Small intestine (tissue), 7 donors: ENCODE data around the gene MEP1A. TPM values are rescaled to one million over a fixed set of nuclear protein-coding genes. Genes with fewer than 3 reads are reported as not detected.
"Not testable (repeated sequence)": the region's sequence is repeated elsewhere in the genome, so short reads cannot be mapped to it uniquely, and the experiment has no call there.

Experiments used
- DNase-seq, 2 donors: peaks; one replicate each; pipeline versions ENCODE4 v3.0.0 to v3.0.0-alpha.2; 2013
- FAIRE-seq: peaks from 2 replicates; lab custom pipeline; 2012; peaks lifted over from hg19 to GRCh38; lab: Jason Lieb, UNC
- H3K27ac ChIP-seq, 3 donors: one replicate each; pipeline ENCODE4 v1.5.1; 2013; ENCODE audit warnings: low read length in 2 of 3, mild to moderate bottlenecking in 2 of 3, control low read depth in 1 of 3, inconsistent platforms in 1 of 3, low read depth in 1 of 3, moderate library complexity in 1 of 3
- H3K27me3 ChIP-seq, 3 donors: one replicate each; pipeline ENCODE4 v1.6.1; 2013; ENCODE audit warnings: low read length in 3 of 3, inconsistent platforms in 1 of 3; ENCODE audit not compliant: control insufficient read depth in 3 of 3, insufficient read depth in 3 of 3
- H3K36me3 ChIP-seq, 3 donors: one replicate each; pipeline ENCODE4 v1.6.1; 2013; ENCODE audit warnings: low read length in 3 of 3, inconsistent platforms in 1 of 3, low read depth in 1 of 3, mild to moderate bottlenecking in 1 of 3, moderate library complexity in 1 of 3; ENCODE audit not compliant: control insufficient read depth in 3 of 3, insufficient read depth in 2 of 3
- H3K4me1 ChIP-seq, 3 donors: one replicate each; pipeline ENCODE4 v1.6.1; 2013; ENCODE audit warnings: low read length in 2 of 3, inconsistent platforms in 1 of 3, low read depth in 1 of 3, mild to moderate bottlenecking in 1 of 3, moderate library complexity in 1 of 3; ENCODE audit not compliant: control insufficient read depth in 3 of 3, insufficient read depth in 2 of 3
- H3K4me3 ChIP-seq, 3 donors: one replicate each; pipeline ENCODE4 v1.5.1; 2013; ENCODE audit warnings: low read length in 3 of 3, control low read depth in 1 of 3, inconsistent platforms in 1 of 3, low read depth in 1 of 3, mild to moderate bottlenecking in 1 of 3, moderate library complexity in 1 of 3
- H3K9me3 ChIP-seq, 2 donors: one replicate each; pipeline ENCODE4 v1.6.1; 2013; ENCODE audit warnings: low read depth in 1 of 2, low read length in 1 of 2; ENCODE audit not compliant: control insufficient read depth in 2 of 2, insufficient read depth in 1 of 2
- WGBS, 3 donors: extraction: QIAGEN DNeasy Blood & Tissue Kit; methylation state at CpG; one replicate each; pipeline ENCODE4 v1.1.7; 2013; 5-methylcytosine and 5-hydroxymethylcytosine counted together
- polyA plus RNA-seq, 4 donors: library from polyadenylated mRNA; stranded (reverse) in 3 of 4; unstranded in 1 of 4; fragments of 200-250 nt in 3 of 4; fragments of 120-200 nt in 1 of 4; gene quantifications; one replicate each; pipeline versions ENCODE4 v1.2.1 to v1.2.3, GENCODE V29; 2013
- donor health status: healthy with polysubstance abuse.
- donor health status: control.
- donor health status: control.
- donor health status: Bipolar disorder and iron deficiency.
- donor health status: healthy.

MEP1A gene
- polyA plus RNA-seq, 4 donors, result 73.9 to 739 (median 160) TPM

DNA sequence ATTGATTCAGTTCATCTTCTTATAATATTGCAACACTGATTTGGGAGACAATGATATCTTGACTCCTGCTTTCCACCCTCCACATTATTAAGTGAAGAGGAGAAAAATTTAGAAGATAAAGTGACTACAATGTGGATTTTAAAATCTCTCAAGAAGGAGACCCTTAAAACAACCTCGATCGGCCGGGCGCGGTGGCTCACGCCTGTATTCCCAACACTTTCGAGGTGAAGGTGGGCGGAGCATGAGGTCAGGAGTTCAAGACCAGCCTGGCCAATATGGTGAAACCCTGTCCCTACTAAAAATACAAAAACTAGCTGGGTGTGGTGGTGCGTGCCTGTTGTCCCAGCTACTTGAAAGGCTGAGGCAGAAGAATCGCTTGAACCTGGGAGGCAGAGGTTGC, 28.9 kb upstream of the MEP1A start:
- DNase-seq, H3K4me1 ChIP-seq, H3K9me3 ChIP-seq, H3K4me3 ChIP-seq, H3K27me3 ChIP-seq, H3K36me3 ChIP-seq, FAIRE-seq, H3K27ac ChIP-seq: not testable (repeated sequence)
- 78 to 91% (median 89%) methylated on average over 10 of the region's 10 CpGs for WGBS, 3 donors

DNA sequence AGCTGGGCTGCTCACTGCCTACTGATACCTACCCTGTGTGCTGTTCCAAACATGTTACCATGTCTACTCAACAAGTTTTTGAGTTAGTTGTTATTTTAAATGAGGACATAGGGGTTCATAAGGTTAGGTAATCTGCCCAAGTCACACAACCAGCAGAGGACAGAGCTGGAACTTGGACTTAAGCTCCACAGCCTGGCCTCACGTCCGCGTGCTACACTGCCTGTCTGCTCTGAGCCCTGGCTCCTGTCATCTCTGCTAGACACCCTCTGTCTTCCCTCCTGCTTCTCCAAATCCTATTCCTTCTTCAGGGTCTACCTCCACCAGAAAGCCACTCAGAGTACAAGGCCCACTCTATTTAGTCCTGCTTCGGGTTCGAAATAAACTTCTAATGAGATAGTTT, 28.2 kb upstream of the MEP1A start:
- FAIRE-seq, result no peak
- Histone ChIP-seq H3K4me3 (no peak overlapping the region), H3K27me3 (no peaks in the 10 kb centered on the region), H3K4me1 (peaks cover 0 to 3% (median 0%) of the 10 kb centered on the region in 3 donors), H3K9me3 (no peaks in the 10 kb centered on the region), H3K27ac (no peak overlapping the region), H3K36me3 (no peaks in the 10 kb centered on the region)
- no peak for DNase-seq
- WGBS, 3 donors, result 92 to 93% (median 93%) methylated on average over 5 of the region's 5 CpGs

DNA sequence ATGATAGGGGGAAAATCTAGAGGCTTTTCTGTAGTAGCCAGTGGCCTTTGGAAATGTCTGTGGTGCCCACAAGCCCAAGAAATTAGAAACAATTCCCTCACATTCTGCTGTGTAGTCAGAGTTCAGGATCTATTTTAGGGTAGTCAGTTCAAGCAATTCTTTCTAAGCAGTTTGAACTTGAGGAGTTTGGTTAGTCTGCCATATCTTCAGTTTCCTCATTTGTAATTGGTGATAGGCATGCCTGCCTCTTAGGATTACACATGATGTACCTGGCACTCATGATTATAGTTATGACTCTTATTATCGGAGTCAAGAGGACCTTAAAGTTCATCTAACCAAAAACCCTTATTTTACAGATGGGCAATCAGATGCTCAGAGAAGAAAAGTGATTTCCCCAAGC, 21.2 kb upstream of the MEP1A start:
- Histone ChIP-seq H3K27me3 (no peaks in the 10 kb centered on the region), H3K9me3 (no peaks in the 10 kb centered on the region), H3K27ac (peak overlapping the region in 1 of 3 donors; percentile 58), H3K4me3 (no peak overlapping the region), H3K36me3 (no peaks in the 10 kb centered on the region), H3K4me1 (peaks cover 0 to 7% (median 0%) of the 10 kb centered on the region in 3 donors)
- DNase-seq (no peak), FAIRE-seq (no peak)
- WGBS, 3 donors, result 86 to 92% (median 92%) methylated on average over 1 of the region's 1 CpG

DNA sequence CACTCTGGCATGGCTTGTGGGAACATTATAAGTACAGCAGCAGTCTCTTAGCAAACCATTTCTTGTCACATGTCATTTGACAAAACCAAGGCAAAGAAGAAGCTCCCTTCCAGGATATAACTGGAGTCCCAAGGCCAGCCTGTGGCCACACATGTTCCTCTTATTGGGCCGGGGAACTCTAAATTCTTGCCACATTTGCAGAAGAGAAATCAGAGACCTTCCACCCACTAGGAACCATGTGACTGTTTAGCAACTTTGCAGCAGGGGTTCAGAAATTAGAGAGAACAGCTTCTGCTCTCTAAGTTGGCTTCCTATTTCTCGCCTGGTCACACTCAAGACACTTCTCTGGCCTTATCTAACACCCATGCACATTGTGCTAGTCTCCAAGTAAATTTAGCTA, 20.4 kb upstream of the MEP1A start:
- H3K4me3 ChIP-seq, result no peak overlapping the region
- no peaks in the 10 kb centered on the region for H3K27me3 ChIP-seq
- FAIRE-seq, result no peak
- no peaks in the 10 kb centered on the region for H3K36me3 ChIP-seq
- 71 to 85% (median 73%) methylated on average over 2 of the region's 2 CpGs for WGBS, 3 donors
- no peak for DNase-seq
- H3K4me1 ChIP-seq, result peaks cover 0 to 7% (median 0%) of the 10 kb centered on the region in 3 donors
- no peaks in the 10 kb centered on the region for H3K9me3 ChIP-seq
- H3K27ac ChIP-seq, result peak overlapping the region in 1 of 3 donors; percentile 31

DNA sequence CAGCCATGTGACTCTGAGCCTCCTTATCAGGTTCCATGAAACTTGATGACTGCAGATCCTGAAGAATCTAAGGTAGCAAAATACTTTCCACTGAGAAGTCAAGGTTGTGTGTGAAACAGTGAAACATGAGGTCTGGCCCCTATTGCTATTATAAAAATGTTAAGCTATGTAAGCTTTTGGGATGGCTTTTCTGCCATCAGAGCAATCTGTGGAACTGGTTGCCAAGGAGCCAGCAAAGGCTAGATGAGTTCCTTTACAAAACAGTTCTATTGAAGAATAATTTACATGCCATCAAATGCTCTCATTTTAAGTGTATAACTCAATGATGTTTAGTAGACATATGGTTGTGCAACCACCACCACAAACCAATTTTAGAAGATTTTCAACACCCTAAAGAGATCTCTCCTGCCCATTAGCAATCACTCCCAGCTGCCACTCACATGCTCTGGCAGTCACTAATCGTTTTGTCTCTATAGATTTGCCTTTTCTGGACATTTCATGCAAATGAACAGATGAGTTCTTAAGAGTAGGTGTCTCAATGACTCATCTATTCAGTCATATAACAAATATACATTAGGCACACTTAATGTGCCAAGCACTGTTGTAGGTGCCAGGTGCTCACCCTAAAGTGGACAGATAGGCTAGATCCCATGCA, 19.9 kb upstream of the MEP1A start:
- Histone ChIP-seq H3K4me3 (no peak overlapping the region), H3K4me1 (peaks cover 0 to 7% (median 0%) of the 10 kb centered on the region in 3 donors), H3K27ac (peak overlapping the region in 1 of 3 donors; percentile 31), H3K9me3 (no peaks in the 10 kb centered on the region), H3K36me3 (no peaks in the 10 kb centered on the region), H3K27me3 (no peaks in the 10 kb centered on the region)
- no peak for FAIRE-seq
- DNase-seq, result no peak
- 53 to 70% (median 63%) methylated on average over 1 of the region's 1 CpG for WGBS, 3 donors

DNA sequence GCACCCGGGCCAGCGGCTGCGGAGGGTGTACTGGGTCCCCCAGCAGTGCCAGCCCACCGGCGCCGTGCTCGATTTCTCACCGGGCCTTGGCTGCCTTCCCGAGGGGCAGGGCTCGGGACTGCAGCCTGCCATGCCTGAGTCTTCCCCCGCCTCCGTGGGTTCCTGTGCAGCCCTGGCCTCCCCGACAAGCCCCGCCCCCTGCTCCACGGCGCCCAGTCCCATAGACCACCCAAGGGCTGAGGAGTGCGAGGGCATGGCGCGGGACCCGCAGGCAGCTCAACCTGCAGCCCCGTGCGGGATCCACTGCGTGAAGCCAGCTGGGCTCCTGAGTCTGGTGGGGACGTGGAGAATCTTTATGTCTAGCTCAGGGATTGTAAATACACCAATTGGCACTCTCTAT, 18.5 kb upstream of the MEP1A start:
- FAIRE-seq, result not testable (repeated sequence)

DNA sequence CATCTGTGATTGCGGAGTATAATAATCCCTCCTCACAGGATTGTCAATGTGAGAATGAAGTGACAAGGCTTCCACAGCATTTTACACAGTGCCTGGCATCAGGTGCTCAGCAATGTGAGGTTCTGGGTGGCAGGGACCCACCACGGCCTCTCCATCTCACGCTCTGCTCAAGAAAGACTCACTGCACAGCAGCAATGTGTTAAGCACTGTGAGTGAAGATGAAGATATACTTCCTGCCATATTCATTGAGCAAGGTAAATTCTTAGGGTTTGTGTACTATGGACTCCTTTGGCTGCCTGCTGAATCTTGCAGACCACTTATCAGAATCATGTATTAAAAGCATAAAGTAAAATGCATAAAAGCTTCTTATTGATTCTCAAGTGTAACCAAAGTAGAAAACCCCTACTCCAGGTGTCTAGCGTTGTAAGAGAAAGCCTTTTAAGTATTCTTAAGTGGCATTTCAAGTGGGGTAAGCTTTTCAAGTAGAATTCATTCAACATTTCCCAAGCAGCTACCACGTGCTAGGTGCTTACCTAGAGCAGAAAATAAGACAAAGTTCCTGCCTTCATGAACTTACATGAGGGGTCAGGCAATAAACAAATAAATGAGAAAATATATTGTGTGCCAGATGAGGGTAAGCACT, 17.0 kb upstream of the MEP1A start:
- FAIRE-seq (no peak), DNase-seq (no peak)
- Histone ChIP-seq H3K9me3 (no peaks in the 10 kb centered on the region), H3K27me3 (no peaks in the 10 kb centered on the region), H3K36me3 (no peaks in the 10 kb centered on the region), H3K4me1 (peaks cover 0 to 6% (median 0%) of the 10 kb centered on the region in 3 donors), H3K4me3 (no peak overlapping the region), H3K27ac (no peak overlapping the region)
- 85 to 91% (median 86%) methylated on average over 5 of the region's 5 CpGs for WGBS, 3 donors

More for the DNA sequence above, 18.5 kb upstream of the MEP1A start:
- not testable (repeated sequence) for DNase-seq, H3K4me3 ChIP-seq, H3K9me3 ChIP-seq, H3K4me1 ChIP-seq, H3K27me3 ChIP-seq, H3K27ac ChIP-seq, H3K36me3 ChIP-seq
- WGBS, 3 donors, result 92 to 98% (median 97%) methylated on average over 19 to 24 of the region's 24 CpGs

DNA sequence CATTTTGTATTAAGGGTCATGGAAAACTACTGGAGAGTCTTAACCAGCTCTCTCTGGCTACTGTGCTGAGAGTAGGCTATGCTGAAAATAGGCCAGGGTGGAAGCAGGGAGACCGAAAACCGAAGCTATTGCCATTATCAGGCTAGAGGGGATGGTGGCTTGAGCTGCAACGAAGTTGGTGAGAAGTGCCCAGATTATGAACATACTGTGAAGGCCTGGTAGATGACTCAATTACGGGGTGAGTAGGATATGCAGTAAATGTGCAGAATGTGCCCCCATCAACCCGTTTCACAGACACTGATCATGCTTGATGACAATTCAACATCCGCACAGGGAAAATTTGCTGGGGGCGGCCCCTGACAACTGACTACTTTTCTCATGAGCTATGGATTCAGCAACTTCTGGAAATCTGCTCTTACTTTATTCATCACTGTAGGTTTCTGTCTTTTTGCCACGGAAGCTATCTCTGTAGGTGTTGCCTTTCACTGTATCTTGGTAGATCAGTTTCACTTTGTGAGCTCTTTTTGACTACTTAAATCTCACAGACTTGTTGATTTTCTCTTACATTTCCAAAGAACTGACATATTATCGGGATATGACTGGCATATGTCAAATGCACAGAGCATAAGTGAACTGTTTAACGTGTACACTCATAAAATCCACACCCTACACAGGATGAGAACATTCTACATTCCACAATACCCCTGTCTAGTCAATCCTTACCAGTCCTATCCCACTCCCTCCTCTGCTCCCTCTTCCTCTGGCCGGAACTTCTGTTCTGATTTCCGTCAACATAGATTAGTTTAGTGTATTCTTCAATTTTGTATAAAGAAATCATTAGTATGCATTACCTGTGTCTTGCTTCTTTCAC, 15.5 kb upstream of the MEP1A start:
- 78 to 84% (median 81%) methylated on average over 12 of the region's 12 CpGs for WGBS, 3 donors
- no peaks in the 10 kb centered on the region for H3K4me1 ChIP-seq
- DNase-seq, result no peak
- H3K36me3 ChIP-seq, result no peaks in the 10 kb centered on the region
- no peaks in the 10 kb centered on the region for H3K27me3 ChIP-seq
- no peak overlapping the region for H3K4me3 ChIP-seq
- no peaks in the 10 kb centered on the region for H3K9me3 ChIP-seq
- FAIRE-seq, result no peak
- no peak overlapping the region for H3K27ac ChIP-seq
